Measurements from ENCODE around the gene CACNB4.
"Not testable (repeated sequence)": the region's sequence is repeated elsewhere in the genome, so short reads cannot be mapped to it uniquely, and the experiment has no call there.

DNA sequence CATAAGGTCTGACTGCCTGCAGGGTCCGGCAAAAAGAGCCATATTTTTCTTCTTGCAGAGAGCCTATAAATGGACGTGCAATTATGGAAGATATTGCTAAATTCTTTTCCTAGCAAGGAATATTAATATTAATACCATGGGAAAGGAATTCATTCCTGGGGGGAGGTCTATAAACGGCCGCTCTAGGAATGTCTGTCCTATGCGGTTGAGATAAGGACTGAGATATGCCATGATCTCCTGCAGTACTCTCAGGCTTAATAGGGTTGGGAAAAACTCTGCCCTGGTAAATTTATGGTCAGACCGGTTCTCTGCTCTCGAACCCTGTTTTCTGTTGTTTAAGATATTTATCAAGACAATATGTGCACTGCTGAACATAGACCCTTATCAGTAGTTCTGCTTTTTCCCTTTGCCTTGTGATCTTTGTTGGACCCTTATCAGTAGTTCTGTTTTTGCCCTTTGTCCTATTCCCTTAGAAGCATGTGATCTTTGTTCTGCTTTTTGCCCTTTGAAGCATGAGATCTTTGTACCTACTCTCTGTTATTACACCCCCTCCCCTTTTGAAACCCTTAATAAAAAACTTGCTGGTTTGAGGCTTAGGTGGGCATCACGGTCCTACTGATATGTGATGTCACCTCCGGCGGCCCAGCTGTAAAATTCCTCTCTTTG lies 156.2 kb downstream of the CACNB4 start:
- not testable (repeated sequence) for TF ChIP-seq ZNF274 (IDR thresholded peaks at IDR 0.05; ENCODE audit: low read depth, low read length); SUZ12 (IDR thresholded peaks at IDR 0.05; ENCODE audit: extremely low read depth, insufficient read depth, insufficient read length)
